NCI-H1048 (cell line): Measurements from ENCODE around the gene PSPN.

Experiments
- DNase-seq: peaks from one replicate; lab custom pipeline; 2025; lab: John Stamatoyannopoulos, UW

PSPN gene, protein sequence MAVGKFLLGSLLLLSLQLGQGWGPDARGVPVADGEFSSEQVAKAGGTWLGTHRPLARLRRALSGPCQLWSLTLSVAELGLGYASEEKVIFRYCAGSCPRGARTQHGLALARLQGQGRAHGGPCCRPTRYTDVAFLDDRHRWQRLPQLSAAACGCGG

DNA sequence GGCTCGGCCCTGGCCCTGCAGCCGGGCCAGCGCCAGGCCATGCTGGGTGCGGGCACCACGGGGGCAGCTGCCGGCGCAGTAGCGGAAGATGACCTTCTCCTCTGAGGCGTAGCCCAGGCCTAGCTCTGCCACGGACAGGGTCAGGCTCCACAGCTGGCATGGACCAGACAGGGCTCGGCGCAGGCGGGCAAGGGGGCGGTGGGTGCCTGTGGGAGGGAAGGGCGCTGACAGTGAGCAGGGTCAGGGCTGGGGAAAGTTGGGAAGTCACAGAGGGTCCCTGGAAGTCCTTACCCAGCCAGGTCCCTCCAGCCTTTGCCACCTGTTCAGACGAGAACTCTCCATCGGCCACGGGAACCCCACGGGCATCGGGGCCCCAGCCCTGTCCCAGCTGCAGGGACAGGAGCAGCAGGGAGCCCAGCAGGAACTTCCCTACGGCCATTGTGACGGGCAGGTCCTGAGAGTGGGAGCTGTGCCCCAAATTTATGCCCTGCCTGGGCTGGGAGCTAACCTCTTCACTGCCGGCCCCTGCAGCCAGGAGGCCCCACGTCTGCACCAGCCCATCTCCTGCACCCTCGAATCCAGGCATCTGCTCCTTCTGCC is at the start of gene PSPN:
PSPN (minus strand) TSS at position 523 of the 600 bp plus-strand sequence; CDS start at position 439, 84 bp downstream.
- DNase-seq: no peak

DNA sequence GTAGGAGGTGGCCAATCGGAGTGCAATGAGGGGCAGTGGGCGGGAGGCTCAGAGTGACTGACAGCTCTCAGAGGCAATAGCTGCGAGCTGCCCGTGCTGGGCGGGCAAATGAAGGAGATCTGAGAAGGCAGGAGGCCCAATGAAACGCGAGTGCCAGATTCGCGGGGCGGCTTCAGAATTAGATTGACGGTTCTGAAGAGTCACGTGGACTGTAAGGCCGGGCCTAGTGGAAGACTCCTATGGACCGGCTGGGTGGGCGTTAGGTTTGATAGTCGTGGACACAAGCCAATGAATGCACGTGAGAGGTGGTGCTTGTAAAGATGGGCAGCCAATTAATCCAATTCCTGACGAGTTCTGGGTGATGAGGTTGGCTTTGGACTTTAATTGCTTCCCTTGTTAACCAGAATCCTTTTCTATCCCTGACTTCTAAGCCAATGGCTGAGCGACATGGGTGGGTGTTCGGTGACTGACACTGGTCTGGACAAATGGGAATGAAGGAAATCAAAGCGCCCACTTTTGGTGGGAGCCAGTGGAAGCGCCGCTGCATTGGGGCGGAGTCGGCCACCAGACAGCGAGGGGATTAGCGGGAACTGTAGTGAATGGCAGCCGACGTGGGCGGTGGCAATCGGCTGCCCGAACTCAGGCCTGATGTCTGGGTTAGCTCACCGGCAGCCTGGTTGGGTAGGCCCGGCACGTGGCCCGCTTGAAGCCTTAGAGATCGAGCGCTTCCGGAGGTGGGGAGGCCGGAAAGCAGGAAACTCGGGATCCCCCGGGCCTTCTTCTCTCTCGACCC is 49.4 kb upstream of the PSPN start:
- peak; percentile 100 for DNase-seq

DNA sequence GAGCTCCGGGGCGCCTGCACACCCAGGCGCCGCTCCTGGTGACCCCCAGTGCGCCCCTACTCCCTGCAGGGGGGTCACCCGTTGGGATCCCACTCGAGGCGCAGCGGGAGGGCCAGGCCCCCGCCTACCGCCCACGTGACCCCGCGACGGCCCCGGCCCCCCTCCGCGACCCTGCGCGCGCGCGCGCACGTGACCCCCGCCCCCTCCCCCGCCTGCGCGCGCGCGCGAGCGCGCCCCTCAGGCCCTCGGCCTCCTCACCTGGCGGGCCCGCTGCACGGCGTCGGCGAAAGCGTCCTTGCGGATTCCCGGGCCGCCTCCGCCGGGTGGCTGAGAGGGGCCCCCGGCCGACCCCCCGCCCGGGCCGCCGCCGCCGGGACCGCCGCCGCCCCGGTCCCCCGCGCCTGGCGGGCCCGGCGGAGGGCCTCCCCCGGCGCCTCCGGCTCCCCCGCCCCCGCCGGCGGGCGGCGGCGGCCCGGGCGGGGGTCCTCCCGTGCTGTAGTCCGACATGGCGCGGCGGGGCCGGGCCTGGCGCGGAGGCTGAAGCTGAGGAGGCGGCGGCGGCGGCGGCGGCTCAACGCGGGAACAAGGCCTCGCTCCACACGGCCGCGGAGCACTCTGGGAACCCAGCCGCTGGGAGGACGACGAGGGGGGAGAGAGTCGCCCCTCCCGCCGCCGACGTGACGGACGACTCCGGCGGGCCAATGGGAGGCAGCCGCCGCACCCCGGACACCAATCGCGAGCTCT is 48.6 kb upstream of the PSPN start, which contains the start of gene KHSRP:
KHSRP (minus strand) TSS at position 617 of the 744 bp plus-strand sequence; CDS start at position 507, 110 bp downstream.
- no peak for DNase-seq

DNA sequence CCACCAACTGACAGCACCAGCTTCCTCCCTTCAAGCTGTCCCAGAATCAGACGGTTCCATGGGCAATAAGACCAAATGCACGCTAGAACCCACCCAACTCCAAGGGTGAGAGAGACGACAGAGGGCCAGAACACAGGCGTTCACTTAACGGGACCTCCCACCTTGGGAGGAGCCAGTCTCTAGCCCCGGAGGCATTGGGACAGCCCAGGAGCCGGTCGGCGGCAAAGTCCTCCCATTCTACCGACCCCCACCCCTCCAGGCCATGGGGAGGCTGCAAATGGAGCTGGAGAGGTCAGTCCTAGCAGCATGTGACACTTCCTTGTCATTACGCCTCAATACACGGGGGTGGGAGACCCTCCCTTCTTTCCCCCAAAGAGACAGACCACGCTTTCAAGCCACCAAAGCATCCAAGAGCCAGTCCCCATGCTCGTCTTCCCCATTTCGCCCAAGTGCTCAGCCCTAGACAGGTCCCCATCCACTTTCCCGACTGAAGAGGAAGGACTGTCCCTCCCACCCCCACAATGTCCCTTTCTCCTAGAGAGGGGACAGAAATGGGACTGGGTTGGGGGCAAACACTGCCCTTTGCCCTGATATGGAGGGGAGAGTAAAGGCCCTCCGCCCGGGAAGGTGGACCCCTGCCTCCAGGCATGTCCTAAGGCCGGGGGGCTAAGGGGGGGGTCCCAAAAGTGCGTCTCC is 47.9 kb upstream of the PSPN start:
- DNase-seq: no peak

DNA sequence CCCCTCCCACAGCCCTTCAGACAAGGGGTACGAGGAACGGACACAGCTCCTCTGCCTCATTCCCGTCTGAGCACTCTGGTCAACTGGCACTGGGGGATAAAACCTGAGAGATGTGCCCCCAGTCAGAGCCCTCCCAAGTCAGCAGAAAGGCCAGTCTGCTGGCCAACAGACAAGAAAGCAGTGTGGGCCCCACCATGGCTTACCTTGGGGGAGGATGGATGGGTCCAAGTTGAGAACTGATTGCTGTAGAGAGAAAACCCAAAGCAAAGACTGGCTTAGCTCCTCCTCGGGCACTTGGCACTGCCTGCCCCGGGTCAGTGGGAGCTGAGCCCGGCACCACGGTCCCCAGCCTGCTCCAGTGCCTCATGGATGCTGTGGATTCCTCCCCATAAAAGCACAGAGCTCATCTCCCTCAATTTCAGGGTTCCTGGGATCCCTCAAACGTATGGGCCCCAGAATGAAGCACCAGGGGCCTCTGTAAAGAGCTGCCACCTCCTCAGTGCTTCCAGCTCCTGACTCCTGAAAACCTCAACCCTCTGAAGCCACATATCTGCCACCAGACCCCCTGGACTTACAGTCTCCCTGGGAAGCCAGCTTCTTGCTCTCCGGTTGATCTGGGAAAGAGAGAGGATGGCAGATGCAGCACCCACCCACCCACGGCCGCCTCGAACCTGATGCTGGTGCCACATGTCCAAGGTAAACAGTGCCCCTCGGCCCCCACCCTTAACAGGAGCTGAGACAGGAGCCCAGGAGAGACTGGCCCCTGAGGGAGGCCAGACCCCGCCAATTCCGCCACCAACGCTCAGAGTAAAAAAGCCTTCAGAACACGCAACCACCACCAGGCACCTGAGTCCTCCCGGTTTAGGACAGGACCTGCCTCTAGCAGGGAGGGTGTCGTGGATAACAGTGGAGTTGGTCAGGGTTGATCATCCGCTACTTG is 45.6 kb upstream of the PSPN start:
- no peak for DNase-seq

DNA sequence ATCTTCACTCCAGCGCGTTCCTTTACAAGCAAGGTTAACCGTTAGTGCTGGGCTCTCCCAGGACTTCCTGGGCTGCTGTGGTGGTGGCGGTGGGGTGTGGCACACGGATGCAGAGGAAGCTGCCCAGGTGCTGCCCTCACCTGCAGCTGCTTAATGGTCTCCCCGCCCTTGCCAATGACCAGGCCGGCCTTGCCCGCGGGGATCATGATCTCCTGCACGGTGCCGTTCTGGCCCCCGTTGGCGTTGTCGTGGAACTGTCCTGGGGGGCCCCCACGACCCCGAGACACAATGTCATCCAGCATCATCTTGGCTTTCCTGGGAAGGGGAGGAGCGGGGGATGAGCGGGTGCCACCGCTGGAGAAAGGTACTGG is 42.8 kb upstream of the PSPN start:
- no peak for DNase-seq

DNA sequence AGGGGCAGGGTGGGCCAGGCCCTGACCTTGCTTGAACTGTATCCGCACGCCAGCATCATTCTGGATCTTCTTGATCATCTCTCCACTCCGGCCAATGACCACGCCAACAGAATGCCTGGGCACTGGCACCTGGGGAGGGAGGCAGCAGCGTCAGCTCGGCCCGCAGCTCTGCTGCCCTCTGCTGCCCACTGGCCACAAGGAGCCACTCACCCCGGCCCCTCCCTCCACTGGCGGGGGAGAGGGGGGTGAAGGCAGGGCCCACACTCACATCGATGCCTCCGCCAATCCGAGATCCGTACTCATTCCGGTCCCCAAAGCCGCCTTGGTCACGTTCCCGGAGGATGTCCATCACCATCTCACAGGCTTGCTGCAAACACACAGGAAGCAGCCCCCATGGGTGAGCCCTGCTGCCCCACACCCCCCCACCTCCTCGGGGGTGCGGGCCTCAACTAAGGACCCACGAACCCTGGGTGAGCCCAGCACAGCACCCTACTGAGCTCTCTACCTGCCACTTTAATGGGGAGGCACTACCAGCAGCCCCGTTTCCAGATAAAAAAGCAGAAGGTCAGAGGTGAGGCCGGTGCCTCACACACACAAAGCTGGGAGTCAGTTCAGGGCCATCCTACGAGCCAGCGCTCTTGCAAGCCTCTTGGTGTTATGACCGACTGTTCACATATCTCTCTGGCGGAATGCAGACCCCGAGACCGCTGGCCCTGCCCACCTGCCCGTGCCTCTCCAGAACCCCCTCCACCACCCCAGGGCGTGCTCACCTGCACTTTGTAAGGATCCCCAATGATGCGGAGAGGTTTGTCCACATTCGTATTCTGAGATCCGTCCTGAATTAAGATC is 42.2 kb upstream of the PSPN start:
- no peak for DNase-seq

DNA sequence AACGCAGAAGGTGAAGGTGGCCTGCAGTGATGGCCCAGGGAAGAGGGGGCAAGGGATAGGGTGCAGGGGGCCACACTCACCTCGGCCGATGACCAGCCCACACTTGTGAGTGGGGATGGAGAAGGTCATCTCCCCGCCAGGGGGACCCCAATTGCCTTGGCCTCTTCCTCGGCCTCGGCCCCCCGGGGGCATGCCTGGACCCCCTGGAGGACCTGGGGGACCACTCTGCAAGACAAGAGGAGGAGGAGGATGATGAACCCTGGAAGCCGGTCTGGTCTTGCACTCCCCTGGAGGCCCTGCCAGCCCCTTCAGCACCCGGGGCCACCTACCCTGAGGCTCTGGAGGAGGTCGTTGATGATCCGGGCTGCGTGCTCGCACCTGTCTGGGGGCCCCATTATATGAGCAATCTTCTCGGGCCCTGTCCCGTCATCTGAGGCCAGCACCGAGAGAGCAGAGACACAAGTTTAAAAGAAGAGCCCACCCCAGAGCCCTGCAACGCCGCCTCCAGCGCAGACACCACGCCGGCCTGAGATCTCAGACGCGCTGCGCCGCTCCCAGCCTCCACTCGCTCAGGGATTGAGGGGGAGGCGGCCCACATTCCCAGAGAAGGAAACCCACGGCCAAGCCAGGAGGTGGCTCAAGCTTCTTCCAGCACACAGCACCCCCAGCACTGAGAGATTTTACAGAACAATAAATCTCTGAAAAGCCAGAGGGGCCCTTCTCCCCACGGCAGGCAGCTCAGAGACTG is 41.1 kb upstream of the PSPN start:
- no peak for DNase-seq

DNA sequence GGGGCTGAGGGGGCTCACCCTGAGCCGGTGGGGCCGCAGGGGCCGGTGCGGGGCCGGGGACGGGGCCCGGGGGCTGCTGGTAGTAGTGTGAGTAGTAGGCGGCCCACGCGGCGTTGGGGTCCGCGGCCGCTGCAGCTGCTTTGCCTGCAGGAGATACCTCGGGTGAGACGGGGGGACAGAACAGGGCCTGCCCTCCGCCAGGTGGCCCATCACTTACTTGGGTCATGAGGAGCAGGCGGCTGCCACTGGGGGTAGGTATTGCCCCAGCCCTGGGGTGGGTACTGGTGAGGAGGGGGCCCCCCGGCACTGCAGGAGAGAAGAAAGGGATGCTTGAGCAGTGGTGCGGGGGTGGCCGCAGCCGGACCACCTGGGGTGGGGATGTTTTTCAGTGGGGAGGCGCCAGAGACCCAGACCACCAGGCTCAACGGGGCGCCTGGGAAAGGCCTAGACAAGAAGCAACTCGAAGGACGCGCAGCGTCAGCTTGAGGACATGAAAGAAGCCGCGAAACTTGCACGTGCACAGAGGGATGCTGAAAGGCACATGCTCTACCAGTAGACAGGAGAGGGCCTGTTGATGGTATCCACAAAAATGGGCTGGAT is 40.0 kb upstream of the PSPN start:
- no peak for DNase-seq

DNA sequence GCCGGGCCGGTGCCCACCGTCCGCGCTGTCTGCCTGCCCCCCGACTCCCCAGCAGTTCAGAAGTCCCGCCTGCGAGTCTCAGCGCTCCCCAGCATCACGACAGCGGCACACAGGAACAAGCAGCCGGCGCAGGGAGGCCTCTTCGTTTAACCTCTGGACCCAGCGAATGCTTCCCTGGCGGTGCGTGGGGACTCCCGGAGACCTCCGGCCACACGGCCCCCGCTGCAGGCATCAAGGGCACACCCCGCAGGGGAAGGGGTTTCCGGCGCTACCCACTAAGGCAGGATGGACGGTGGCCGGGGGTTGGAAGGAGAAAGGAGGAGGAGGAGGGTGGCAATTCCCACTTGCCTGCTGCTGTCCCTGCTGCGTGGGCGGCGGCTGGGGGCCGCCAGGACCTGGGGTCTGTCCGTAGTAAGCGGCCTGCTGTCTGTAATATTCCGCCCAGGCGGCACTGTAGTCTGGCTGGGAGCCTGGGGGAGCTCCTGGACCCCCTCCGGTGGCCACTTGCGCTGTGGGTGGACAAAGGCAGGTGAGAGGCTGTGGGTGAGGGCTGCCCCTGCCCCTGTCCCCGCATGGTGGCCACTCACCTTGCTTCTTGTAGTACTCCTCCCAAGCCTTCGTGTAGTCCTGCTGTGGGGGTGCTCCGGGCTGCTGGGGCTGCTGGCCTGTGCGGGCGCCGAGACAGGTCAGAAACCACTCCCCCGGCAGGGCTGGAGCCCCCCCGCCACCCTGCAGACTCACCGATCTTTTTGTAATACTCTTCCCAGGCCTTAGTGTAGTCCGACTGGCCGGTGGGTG is 39.3 kb upstream of the PSPN start:
- DNase-seq: no peak

DNA sequence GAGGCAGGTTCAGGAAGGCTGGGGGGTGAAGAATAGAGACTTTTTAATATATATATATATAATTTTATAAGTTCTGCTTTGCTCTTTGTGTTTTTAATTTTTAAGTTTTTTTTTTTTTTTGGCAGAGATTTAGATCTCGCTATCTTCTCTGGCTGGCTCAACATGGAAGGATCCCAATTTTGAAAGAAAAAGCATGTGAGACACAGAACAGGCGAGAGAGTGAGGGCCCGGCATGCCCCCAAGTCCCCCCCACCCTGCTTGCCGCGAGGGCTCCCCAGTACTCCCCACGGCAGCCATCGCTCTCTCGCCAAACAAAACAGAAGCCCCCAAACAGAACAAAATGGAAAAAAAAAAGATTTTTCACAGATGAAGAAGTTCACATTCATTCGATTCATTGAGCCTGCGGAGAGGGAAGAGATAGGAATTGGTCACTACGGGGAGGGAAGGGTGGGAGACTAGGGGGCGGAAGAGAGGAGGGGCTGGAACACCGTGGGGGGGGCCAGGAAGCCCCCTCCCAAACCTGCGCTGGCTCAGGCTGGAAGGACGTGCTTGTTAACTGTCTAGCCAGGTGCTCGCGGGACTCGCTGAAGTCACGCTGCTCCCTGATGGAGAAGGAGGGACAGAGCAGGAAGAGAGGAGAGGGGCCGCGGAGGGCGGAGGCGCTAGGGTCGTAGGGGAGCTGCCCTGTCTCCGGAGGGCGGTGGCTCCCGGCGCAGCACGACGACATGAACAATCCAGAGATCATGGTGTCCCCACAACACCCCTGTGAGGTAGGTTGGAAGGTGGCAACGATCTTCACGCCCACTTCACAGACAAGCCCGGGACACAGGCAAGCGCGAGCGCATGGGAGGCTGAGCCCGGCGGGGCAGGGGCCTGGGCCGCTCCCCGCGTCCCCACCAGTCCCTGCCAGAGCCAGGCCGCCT is 38.2 kb upstream of the PSPN start:
- DNase-seq: no peak

DNA sequence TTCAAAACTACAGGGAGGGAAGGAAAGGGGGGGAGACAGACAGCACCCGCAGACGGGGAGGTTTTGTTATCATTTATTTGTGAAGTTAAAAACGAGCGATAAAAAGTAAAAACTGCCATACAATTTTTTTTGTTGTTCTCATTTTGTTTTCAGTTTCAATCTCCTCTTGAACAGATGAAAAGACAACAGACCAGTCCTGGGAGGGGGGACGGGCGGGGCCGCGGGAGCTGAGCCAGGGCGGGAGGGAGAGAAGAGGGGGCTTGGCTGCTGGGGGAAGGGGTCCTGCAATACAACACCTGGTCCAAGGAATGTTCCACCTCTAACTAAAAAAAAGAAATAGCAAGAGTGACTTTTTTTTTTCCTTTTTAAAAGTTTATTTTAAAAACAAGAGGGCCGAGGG is 37.6 kb upstream of the PSPN start:
- DNase-seq: no peak

DNA sequence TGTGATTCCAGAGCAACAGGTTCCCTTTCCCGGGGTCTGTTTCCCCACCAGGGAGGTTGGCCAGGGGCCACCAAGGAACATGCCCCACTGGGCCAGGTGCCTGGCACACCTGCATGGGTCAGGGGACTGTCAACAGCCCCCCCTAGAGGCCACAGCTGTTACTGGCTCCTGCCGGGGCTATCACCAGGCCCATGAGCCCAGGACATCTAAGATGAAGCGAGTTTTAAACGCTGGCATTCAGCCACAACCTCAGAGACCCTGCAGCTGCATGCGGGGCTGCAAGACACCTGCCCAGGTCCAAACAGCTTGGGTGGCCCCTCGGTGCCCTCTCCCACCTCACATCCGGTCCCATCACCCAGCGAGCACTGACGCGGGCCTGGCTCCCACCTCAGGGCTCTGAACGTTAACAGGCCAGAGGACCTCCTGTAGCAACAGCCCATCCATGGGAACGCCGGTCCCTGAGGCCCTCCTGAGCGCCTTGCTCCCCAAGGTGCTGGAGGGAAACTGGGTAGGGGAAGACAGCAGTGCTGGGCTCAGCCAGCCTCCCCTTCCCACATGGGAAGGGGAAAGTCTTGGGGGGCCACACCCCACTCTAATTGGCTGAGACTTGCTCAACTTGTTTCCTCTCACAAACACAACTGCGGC is 36.8 kb upstream of the PSPN start:
- no peak for DNase-seq

DNA sequence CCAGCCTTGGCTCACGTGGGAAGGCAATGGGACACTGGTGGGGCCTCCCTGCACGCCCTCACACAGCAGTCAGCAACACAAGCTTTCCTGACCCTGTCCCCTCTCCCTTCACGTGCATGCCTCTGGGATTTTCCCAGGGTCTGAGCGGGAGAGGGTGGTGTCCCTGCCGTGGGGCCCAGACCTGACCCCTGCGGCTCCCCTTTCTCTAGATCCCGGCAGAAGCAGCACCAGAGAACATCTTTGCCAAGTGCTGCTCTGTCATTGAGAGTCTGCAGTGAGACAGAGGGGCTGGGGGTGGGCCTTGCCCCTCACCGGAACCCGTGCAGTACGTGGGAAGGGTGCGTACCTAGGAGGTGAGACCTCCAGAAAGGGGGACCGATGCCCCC is 36.3 kb upstream of the PSPN start:
- DNase-seq: no peak

DNA sequence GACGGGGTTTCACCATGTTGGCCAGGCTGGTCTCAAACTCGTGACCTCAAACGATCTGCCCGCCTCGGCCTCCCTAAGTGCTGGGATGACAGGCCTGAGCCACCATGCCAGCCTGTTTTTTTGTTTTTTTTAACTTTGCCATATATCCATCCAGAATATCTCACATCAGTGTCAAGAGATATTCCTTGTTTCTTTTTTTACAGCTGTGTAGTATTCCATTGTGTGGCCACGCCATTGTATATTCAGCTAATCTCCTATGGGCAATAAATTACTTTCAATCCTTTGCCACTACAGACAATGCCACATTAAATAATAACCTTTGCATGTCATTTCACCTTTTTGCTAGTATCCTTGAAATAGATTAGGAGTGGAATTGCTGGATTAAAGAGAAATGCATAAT is 33.6 kb upstream of the PSPN start:
- DNase-seq: no peak

DNA sequence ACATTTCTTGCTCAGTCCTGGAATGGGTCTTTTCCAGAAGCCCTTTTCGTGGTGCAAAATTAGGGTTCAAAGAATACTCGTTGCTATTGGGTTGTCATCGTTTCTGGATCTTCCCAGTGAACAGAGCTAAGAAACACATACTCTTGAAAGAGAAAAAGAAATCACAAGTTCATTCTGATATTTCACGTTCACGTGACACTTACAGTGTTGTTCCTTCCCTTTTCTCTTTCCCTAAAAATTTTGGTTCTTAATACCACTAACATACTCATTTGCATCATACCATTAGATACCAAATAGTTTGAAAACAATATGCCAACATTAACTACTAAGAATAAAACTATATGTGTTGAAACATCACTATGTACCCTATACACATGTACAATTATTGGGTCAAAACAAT is 30.7 kb upstream of the PSPN start:
- DNase-seq: no peak
